Kidney epithelial cell (primary cell): Measurements from ENCODE around the gene CHD6. TPM values are rescaled to one million over a fixed set of nuclear protein-coding genes. Genes with fewer than 3 reads are reported as not detected.

Source experiments
- DNase-seq: peaks from one replicate; pipeline ENCODE4 v3.0.0-alpha.2; 2010; ENCODE audit warnings: low read depth
- H3K27me3 ChIP-seq: 2 replicates; pipeline ENCODE4 v1.6.0; 2011; ENCODE audit warnings: low read length; ENCODE audit not compliant: control insufficient read depth, insufficient read depth
- H3K36me3 ChIP-seq: 2 replicates; pipeline ENCODE4 v1.5.1; 2011; ENCODE audit warnings: low read length; ENCODE audit not compliant: control insufficient read depth, insufficient read depth
- H3K4me3 ChIP-seq: 2 replicates; pipeline ENCODE4 v1.5.1; 2011; ENCODE audit warnings: low read depth, mild to moderate bottlenecking, control low read depth, low read length
- CTCF ChIP-seq: IDR thresholded peaks from 2 replicates; pipeline ENCODE4 v1.5.1; 2011; ENCODE audit warnings: mild to moderate bottlenecking, moderate library complexity, low read length, control low read depth, inconsistent platforms; ENCODE audit not compliant: insufficient read depth, poor library complexity, severe bottlenecking
- total RNA-seq: library from RNA; depleted of rRNA; stranded (reverse); fragments of >200 nt; gene quantifications from 2 replicates; pipeline ENCODE4 v1.2.3, GENCODE V29; 2015

Gene CHD6
- total RNA-seq, 1 donor from 2014 or later, result 19.6 TPM

- Histone ChIP-seq H3K36me3 (peaks cover 2% of the 10 kb centered on the region), H3K27me3 (no peaks in the 10 kb centered on the region), H3K4me3 (no peak overlapping the region)
- DNase-seq, result no peak
- no peak for TF ChIP-seq CTCF
Measured at GRCh38 chr20:41534842-41535241, 83.3 kb downstream of the CHD6 start.

- Histone ChIP-seq H3K27me3 (no peaks in the 10 kb centered on the region), H3K36me3 (peaks cover 2% of the 10 kb centered on the region), H3K4me3 (no peak overlapping the region)
- no peak for DNase-seq
- no peak for TF ChIP-seq CTCF
Measured at GRCh38 chr20:41534170-41534569, 84.0 kb downstream of the CHD6 start.

GRCh38 chr20:41533537-41534136, 84.5 kb downstream of the CHD6 start:
- no peak for TF ChIP-seq CTCF

GRCh38 chr20:41532935-41533334, 85.2 kb downstream of the CHD6 start:
- Histone ChIP-seq H3K27me3 (no peaks in the 10 kb centered on the region), H3K36me3 (peaks cover 2% of the 10 kb centered on the region), H3K4me3 (no peak overlapping the region)
- no peak for TF ChIP-seq CTCF
- no peak for DNase-seq

More at GRCh38 chr20:41533537-41534136, 84.5 kb downstream of the CHD6 start:
- DNase-seq, result no peak
- Histone ChIP-seq H3K27me3 (no peaks in the 10 kb centered on the region), H3K4me3 (no peak overlapping the region), H3K36me3 (peaks cover 2% of the 10 kb centered on the region)

GRCh38 chr20:41531518-41532275, 86.5 kb downstream of the CHD6 start:
- no peak for TF ChIP-seq CTCF
- H3K36me3 ChIP-seq, result peaks cover 2% of the 10 kb centered on the region
- H3K4me3 ChIP-seq, result no peak overlapping the region
- DNase-seq, result no peak
- no peaks in the 10 kb centered on the region for H3K27me3 ChIP-seq

GRCh38 chr20:41530923-41531322, 87.3 kb downstream of the CHD6 start:
- no peak overlapping the region for H3K4me3 ChIP-seq
- TF ChIP-seq CTCF, result no peak
- no peak for DNase-seq
- H3K27me3 ChIP-seq, result no peaks in the 10 kb centered on the region
- H3K36me3 ChIP-seq, result peaks cover 2% of the 10 kb centered on the region
